Measurements from ENCODE around the gene BPHL. TPM values are rescaled to one million over a fixed set of nuclear protein-coding genes. Genes with fewer than 3 reads are reported as not detected.
"Not testable (repeated sequence)": the region's sequence is repeated elsewhere in the genome, so short reads cannot be mapped to it uniquely, and the experiment has no call there.

The BPHL gene
- total RNA-seq, 1 donor from 2014 or later: 10.3 TPM

DNA sequence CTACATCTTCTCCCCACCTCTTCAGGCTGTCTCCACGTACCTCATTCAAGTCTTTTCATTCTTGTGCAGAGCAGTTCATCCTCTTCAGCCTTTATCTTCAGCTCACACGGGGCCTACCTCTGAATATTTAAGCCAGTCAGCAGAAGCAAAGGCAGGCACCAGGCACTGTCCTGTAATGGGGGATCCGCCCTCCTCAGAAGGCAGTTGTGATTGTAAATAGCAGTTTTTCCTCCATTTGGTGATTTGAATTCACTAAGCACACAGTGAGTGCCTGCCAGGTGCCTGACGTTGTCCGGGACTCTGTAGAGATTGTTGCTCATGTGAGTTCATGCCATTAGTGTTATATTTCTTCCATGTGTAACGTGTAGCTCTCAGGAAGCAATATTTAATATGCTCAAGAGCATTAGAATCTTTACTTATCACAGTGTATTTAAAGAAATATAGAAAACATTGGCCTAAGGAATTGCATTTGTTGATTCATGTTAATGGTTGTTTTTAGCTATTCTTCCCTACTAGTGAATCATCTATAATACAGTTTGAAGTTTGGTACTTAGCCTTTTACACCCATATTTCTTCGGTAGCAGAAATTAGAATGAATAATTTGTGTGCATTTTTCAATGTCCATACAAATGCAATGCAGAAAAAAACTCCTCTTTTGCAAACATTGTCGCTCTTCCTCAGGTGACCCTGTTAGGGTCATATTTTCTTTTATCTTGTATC, 17.9 kb downstream of the BPHL start:
- DNase-seq (ENCODE audit: extremely low spot score in 2 of 2): no peak
- H3K27me3 ChIP-seq: no peaks in the 10 kb centered on the region
- peaks cover 0 to 42% of the 10 kb centered on the region in 2 donors for H3K36me3 ChIP-seq
- H3K4me1 ChIP-seq: peaks cover 14% of the 10 kb centered on the region
- H3K9me3 ChIP-seq: no peaks in the 10 kb centered on the region
- TF ChIP-seq, protein P1, sequence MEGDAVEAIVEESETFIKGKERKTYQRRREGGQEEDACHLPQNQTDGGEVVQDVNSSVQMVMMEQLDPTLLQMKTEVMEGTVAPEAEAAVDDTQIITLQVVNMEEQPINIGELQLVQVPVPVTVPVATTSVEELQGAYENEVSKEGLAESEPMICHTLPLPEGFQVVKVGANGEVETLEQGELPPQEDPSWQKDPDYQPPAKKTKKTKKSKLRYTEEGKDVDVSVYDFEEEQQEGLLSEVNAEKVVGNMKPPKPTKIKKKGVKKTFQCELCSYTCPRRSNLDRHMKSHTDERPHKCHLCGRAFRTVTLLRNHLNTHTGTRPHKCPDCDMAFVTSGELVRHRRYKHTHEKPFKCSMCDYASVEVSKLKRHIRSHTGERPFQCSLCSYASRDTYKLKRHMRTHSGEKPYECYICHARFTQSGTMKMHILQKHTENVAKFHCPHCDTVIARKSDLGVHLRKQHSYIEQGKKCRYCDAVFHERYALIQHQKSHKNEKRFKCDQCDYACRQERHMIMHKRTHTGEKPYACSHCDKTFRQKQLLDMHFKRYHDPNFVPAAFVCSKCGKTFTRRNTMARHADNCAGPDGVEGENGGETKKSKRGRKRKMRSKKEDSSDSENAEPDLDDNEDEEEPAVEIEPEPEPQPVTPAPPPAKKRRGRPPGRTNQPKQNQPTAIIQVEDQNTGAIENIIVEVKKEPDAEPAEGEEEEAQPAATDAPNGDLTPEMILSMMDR (IDR thresholded peaks at IDR 0.05): no peak
- TF ChIP-seq POLR2A (IDR thresholded peaks at IDR 0.05) (no peak), POLR2AphosphoS5 (IDR thresholded peaks at IDR 0.05; ENCODE audit: insufficient read depth in 1 of 2, low read depth in 1 of 2) (no peak)
- no peak overlapping the region for H3K4me3 ChIP-seq
- no peak overlapping the region for H3K27ac ChIP-seq
- intact Hi-C loops (cut with DNase I): no loop called here

DNA sequence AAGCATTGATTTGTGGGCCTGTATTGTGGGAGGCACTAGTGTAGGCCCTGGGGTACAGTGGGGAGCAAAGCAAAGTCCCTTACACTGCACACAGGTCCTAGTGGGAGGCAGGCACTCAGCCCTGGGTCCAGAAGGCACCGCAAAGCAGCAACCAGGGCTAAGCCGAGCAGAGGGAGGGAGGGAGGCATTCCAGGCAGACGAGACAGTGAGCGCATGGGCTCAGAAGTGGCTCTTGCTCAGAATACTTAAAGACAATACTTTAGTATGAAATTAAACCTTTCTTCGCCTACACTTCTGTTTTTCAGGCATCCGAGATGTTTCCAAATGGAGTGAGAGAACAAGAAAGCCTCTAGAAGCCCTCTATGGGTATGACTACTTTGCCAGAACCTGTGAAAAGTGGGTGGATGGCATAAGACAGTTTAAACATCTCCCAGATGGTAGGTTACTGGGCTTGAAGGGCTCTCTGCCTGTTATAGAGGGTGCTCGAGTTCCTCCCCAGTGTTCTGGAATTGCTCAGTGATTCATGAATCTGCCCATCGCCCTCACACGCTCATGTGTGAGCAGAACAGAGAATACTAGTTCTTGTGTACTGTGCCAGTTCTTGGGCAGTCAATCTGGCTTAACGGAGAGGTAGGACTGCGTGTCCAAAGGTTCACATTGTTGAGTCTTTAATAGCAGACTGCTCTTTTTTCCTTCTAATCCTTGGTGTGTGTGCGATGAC, 18.7 kb downstream of the BPHL start:
- intact Hi-C loops (cut with DNase I): no loop called here
- H3K27me3 ChIP-seq: no peaks in the 10 kb centered on the region
- H3K4me3 ChIP-seq: no peak overlapping the region
- TF ChIP-seq, protein P1 (IDR thresholded peaks at IDR 0.05): no peak
- TF ChIP-seq POLR2A (IDR thresholded peaks at IDR 0.05) (no peak), POLR2AphosphoS5 (IDR thresholded peaks at IDR 0.05; ENCODE audit: insufficient read depth in 1 of 2, low read depth in 1 of 2) (no peak)
- no peak for DNase-seq (ENCODE audit: extremely low spot score in 2 of 2)
- H3K4me1 ChIP-seq: peaks cover 14% of the 10 kb centered on the region
- H3K9me3 ChIP-seq: no peaks in the 10 kb centered on the region
- no peak overlapping the region for H3K27ac ChIP-seq
- peaks cover 0 to 36% of the 10 kb centered on the region in 2 donors for H3K36me3 ChIP-seq

DNA sequence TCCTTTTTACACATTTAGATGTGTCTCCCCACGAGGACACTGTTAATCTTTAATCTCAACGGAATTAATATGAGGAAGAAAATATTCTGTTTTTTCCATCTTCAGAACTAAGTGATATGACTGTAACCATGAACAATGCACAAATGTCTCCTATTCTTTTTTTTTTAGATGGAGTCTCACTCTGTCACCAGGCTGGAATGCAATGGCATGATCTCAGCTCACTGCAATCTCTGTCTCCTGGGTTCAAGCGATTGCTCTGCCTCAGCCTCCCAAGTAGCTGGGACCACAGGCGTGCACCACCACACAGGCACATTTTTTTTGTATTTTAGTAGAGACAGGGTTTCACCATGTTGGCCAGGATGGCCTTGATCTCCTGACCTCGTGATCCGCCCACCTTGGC, 19.4 kb downstream of the BPHL start:
- intact Hi-C loops (cut with DNase I): not testable (repeated sequence)

DNA sequence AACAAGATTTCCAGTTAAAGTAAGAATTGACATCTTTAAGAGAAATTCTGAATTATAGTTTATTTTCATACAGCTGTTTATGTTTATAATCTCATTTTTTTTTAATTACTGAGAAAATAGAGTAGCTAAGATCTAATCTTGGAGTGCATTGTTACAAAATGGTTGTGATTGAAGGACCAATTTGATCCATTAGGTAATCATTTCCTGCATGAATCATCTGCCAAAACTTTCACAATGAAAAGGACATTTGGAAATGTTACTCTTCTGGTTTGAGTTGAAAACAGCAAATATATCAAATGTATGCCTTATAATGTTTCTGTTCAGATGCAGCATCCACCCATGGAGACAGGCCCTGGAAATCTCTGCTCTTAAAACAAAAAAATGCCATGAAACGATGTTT, 19.8 kb downstream of the BPHL start:
- Histone ChIP-seq H3K4me1 (peaks cover 14% of the 10 kb centered on the region), H3K4me3 (no peak overlapping the region), H3K27me3 (no peaks in the 10 kb centered on the region), H3K27ac (peak overlapping the region; percentile 20), H3K36me3 (peaks cover 0 to 33% of the 10 kb centered on the region in 2 donors), H3K9me3 (no peaks in the 10 kb centered on the region)
- TF ChIP-seq POLR2A (IDR thresholded peaks at IDR 0.05): no peak
- TF ChIP-seq, protein P1 (IDR thresholded peaks at IDR 0.05): no peak
- TF ChIP-seq POLR2AphosphoS5 (IDR thresholded peaks at IDR 0.05; ENCODE audit: insufficient read depth in 1 of 2, low read depth in 1 of 2): no peak
- intact Hi-C loops (cut with DNase I): no loop called here
- no peak for DNase-seq (ENCODE audit: extremely low spot score in 2 of 2)

More for the DNA sequence above, 19.4 kb downstream of the BPHL start:
- not testable (repeated sequence) for DNase-seq (ENCODE audit: extremely low spot score in 2 of 2); H3K27me3 ChIP-seq; H3K27ac ChIP-seq; H3K4me3 ChIP-seq; H3K9me3 ChIP-seq
- Histone ChIP-seq H3K4me1 (peaks cover 14% of the 10 kb centered on the region), H3K36me3 (peaks cover 0 to 30% of the 10 kb centered on the region in 2 donors)

DNA sequence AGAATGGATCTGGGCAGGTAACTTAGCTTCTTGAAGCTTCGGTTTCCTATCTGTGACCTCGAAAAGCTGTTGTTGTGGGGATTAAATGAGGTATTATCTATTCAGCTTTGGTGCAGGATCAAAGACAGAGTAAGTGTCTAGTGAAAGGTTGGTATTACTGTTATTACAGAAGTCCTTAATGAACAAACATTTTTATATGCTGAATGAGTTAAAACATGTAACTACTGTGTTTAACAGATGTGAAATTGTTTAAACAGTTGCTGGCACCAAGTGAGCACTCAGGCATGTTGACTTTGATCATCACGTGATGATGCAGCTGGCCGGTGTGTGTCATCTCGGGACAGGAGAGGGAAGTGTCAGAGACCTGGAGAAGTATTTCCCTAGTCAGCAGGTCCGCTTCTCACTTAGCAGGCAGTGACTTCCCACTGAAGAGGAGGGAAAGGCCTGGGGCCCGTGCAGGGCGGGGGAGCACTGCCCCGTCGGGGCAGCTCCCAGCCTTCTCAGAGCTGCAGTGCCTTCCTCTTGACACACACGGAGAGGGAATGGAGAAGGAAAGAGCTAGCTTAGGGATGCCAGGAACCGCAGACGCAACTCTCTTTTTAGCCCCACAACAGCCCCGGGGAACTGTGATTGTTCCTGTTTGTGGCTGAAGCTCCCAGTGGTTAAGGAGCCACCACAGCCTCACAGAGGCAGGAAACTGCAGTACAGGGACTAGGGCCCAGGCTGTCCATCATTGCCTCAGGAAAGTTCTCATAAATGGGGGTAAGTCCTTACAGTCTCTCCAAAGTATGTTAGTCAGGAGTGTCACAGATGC, 20.8 kb downstream of the BPHL start:
- Histone ChIP-seq H3K4me3 (no peak overlapping the region), H3K27me3 (no peaks in the 10 kb centered on the region), H3K9me3 (no peaks in the 10 kb centered on the region), H3K4me1 (peaks cover 14% of the 10 kb centered on the region), H3K27ac (peak overlapping the region; percentile 20), H3K36me3 (peaks cover 0 to 40% of the 10 kb centered on the region in 2 donors)
- intact Hi-C loops (cut with DNase I): no loop called here
- TF ChIP-seq POLR2AphosphoS5 (IDR thresholded peaks at IDR 0.05; ENCODE audit: insufficient read depth in 1 of 2, low read depth in 1 of 2) (peak; percentile 57 to 73), POLR2A (IDR thresholded peaks at IDR 0.05) (no peak)
- TF ChIP-seq, protein P1 (IDR thresholded peaks at IDR 0.05): no peak
- DNase-seq (ENCODE audit: extremely low spot score in 2 of 2): no peak

Measured in vagina (tissue), 2 donors.